Jurkat, Clone E6-1 (cell line): ENCODE results near the gene S100A14.
A peak's percentile ranks its signal among the peaks of the same experiment; 100 is the strongest.
"Not testable (repeated sequence)": the region's sequence is repeated elsewhere in the genome, so short reads cannot be mapped to it uniquely, and the experiment has no call there.

Source experiments
- DNase-seq: peaks from one replicate; pipeline ENCODE4 v3.0.0-alpha.2; 2011; ENCODE audit warnings: low read depth, low spot score
- H3K4me3 ChIP-seq: 2 replicates; pipeline ENCODE4 v1.5.1; 2011; ENCODE audit warnings: mild to moderate bottlenecking, low read length, control low read depth, moderate library complexity

The S100A14 gene

DNA sequence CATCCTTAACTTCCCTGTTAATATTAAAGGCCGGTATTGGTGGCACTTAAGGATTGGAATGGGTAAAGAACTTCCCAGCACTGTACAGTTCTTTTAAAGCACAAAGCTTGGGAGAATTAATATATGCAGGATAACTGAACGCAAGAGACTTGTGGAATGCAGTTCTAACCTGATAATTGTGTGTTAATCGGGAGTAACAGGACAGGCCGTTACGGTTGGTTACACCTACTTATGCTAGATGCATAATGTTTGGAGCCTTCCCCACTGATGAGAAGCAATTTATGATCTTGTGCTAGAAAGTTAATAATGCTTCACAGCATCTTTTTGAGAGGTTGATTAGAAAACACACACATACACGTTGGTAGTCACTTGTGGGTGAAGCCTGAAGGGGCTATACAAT is 24.7 kb upstream of the S100A14 start:
- H3K4me3 ChIP-seq = no peak overlapping the region
- no peak for DNase-seq

DNA sequence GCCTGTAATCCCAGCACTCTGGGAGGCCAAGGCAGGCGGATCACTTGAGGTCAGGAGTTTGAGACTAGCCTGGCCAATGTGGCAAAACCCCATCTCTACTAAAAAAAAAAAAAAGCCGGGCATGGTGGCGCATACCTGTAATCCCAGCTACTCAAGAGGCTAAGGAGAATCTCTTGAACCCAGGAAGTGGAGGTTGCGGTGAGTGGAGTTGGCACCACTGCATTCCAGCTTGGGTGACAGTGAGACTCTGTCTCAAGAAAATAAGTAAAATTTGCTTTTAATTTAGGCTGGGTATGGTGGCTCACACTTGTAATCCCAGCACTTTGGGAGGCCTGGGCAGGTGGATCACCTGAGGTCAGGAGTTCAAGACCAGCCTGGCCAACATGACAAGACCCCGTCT is 24.1 kb upstream of the S100A14 start:
- DNase-seq, H3K4me3 ChIP-seq: not testable (repeated sequence)

DNA sequence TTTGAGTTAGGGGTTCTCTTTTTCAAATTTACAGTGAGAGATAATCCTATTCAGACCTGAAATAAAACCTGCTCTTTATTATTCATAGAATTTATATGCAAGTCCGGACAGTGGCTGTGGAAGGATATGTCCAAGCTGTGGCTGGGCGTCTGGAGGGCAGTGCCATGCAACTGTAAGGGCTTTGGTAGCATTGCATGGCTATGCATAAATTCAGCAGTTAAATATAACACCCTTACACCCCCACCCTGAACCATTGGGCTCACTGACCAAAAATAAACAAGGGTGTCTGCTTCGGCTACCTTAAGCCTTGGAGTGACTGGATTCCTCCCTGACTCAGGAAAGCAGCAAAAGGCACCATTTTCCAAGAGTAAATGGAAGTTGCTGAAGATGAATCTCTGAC is 23.2 kb upstream of the S100A14 start:
- no peak for DNase-seq

DNA sequence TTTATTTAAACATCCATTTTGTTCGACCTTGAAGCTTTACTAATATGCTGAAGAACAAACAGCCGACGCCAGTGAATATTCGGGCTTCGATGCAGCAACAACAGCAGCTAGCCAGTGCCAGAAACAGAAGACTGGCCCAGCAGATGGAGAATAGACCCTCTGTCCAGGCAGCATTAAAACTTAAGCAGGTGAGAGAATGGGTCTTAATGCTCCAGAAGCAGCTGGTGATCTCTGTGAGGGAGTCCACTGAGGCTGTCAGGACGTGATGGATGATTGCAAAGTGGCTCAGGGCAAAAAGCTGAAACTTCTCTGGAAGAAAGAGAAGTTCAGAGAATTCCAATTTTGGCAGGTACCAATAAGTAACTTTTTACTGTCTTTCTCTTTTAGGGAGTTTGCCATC is 22.1 kb upstream of the S100A14 start:
- no peak for DNase-seq
- no peak overlapping the region for H3K4me3 ChIP-seq

More for the DNA sequence above, 23.2 kb upstream of the S100A14 start:
- H3K4me3 ChIP-seq = no peak overlapping the region

DNA sequence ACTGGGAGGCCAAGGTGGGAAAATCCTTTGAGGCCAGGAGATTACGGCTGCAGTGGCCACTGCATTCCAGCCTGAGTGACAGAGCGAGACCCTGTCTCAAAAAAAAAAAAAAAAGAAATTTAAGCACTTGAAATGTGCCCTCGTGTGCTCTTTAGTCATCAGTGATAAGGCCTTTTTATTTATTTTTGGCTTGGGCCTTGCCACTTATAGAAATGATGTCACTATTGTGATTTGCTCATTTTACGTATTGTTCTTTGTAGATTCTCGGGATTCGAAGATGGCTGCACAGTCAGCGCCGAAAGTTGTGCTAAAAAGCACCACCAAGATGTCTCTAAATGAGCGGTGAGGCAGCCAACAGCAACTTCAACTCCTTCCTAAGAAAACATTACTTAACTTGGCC is 20.2 kb upstream of the S100A14 start:
- no peak for DNase-seq
- H3K4me3 ChIP-seq = no peak overlapping the region

DNA sequence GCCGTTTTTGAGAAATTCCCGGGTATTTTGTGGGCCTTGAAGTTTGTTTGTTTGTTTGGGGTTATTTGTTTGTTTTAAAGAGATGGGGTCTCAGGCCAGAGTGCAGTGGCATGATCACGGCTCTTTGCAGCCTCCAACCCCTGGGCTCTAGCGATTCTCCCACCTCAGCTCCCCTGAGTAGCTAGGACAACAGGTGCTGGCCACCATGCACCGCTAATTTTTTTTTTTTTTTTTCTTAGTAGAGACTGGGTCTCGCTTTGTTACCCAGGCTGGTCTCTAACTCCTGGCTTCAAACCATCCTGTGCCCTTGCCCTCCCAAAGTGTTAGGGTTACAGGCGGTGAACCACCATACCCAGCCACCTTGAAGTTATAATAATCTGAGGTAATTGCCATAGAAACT is 19.7 kb upstream of the S100A14 start:
- H3K4me3 ChIP-seq = no peak overlapping the region

DNA sequence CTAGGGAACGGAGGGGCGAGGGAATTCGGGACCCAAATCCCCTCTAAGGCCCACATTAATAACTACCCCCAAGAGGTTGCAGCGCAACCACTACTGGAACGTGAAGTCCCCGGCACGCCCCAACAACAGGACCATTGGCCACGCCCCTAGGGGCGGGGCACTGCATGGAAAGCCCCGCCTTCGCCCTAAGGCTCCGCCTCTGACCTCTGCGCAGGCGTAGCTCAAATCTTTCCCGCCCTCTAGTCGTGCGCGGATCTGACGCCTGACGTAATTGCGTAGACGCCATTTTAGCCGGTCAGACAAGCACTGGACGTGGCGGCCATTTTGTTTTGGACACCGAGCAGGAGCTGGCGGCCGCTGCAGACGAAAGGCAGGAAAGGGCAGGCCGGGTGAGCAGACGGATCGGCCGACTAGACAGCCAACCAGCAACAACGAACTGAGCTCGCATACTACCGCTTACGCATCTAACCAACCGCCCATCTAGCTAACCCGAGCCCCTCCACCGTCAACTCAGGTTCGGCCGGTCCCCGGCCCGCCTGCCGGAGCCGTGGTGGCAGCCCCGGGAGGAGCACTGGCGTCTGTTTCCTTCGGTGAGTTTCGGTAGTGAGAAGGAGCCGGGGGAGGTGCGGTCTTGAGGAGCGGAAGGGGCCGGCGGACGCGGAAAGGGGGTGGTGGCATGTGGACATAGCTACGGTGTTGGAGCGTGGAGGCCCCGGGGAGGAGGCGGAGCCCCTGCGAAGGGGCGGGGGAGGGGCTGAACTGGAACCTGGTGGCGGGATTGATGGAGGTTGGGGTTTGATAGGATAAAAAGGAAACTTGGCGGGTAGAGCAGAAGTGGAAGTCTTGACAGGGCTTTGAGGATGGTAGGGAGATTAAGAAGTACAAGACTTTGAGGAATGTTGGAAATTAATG is 17.9 kb upstream of the S100A14 start, which contains the start of gene CHTOP:
Gene CHTOP, plus strand, starts transcription at position 313 of the 912 bp plus-strand sequence. CDS start 2,523 bp downstream, outside the sequence.
- H3K4me3 ChIP-seq = peak within 1 kb of the TSS; percentile 97
- DNase-seq = peak; percentile 98

More for the DNA sequence above, 19.7 kb upstream of the S100A14 start:
- DNase-seq = no peak

DNA sequence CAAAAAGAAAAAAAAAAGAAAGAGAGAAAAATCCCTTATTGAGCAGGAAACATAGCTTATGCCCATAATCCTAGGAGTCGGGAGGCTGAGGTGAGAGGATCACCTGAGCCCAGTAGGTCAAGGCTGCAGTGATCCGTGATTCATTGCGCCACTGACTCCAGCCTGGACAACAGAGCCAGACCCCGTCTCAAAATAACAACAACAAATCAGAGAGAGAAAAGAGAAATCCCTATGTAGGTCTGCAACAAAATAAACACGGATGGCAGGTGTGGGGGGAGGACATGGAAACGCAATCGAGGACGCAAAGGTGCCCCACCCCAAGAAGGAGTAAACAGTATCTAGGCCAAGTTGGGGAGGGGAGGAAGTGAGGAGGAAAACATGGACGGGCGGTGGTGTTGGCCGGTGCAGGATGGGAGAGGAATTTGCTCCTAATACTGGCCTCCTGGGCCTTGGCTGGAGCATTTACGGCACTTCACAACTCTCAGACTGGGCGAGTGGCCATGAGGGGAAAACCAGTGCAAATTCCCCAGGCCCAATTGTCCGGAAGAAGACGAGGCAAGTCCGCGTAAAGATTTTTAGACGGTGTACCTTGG is 17.1 kb upstream of the S100A14 start:
- peak overlapping the region; percentile 10 for H3K4me3 ChIP-seq
- no peak for DNase-seq

DNA sequence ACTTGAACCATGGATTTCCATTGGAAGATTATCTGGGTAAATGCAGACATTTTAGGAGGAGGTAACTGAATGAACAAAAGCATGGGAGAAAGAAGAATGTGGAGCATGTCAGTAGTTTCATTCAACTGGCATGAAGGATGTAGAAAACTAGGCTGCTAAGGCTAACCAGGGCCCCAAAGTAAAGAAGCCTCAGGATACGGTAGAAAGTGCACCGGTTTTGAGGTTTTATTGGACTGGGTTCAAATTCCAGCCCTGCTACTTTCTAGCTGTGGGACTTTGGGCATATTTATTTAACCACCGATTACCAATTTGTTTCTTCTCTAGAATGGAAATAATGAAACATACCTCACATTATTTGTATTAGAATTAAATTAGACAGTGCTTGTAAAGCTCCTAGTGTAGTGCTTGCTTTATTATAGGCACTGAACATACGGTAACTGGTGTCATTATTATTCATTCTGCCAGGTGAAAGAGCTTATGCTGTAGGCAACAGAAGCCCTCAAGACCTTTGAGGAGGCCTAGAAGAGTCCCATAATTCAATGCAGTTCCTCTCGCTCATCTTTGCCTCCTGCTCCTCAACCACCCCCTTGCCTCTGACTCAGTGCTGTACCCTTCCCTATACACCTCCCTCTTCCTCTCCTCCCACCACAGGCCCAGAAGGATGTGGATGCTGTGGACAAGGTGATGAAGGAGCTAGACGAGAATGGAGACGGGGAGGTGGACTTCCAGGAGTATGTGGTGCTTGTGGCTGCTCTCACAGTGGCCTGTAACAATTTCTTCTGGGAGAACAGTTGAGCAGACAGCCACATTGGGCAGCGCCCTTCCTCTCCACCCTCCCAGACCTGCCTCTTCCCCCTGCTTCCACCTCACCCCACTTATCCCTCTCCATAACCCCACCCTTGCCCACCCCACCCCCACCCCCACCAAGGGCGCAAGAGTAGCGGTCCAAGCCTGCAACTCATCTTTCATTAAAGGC is 15.2 kb upstream of the S100A14 start:
- no peak for DNase-seq
- H3K4me3 ChIP-seq = no peak overlapping the region

DNA sequence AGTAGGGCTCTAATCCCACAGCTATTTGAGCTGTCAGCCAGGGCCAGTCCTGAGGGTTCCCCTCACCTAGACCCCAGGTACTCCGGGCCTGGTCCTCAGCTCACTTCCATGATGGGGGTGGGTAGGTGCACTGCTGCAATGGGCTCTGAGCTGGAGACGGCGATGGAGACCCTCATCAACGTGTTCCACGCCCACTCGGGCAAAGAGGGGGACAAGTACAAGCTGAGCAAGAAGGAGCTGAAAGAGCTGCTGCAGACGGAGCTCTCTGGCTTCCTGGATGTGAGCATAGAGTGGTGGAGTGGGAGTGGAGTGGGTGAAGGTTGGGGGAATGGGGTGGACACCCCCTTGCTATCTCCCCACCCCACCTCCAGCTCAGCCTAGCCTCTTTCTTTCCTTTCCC is 14.3 kb upstream of the S100A14 start:
- no peak overlapping the region for H3K4me3 ChIP-seq

DNA sequence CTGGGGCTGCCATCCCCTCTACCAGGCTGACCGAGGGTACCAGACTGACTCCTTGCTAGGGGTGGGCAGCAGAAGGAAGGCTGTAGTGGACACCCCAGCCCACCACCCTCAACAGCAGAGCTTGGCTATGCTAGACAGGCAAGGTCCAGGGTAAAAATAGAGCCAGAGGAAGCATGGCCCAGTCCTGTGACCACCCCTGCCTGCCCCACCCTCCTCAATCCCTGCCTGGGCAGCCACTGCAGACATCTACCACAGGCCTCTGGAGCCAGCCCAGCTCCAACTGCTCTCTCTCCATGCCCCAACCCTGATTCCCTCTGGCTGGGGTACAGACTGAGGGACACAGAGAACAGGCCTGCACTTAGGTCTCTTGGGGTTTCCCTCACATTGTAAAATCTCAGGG is 13.8 kb upstream of the S100A14 start:
- DNase-seq = no peak
- H3K4me3 ChIP-seq = no peak overlapping the region

More for the DNA sequence above, 14.3 kb upstream of the S100A14 start:
- DNase-seq = no peak

DNA sequence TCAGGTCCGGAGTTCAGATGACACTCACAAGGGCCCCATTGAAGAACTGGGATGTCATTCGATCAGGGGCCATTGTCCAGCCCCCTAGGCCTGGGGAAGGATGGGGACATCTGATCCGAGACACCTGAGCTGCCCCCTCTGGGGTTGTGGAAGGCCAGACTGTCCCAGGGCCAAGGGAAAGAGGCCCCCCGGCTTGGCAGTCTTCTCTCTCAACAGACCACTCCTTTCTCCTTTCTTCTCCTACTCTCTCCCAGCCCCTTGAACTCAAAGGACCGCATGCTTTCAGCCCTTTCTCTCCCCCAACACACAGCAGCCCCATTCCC is 13.2 kb upstream of the S100A14 start:
- H3K4me3 ChIP-seq = no peak overlapping the region
- no peak for DNase-seq

DNA sequence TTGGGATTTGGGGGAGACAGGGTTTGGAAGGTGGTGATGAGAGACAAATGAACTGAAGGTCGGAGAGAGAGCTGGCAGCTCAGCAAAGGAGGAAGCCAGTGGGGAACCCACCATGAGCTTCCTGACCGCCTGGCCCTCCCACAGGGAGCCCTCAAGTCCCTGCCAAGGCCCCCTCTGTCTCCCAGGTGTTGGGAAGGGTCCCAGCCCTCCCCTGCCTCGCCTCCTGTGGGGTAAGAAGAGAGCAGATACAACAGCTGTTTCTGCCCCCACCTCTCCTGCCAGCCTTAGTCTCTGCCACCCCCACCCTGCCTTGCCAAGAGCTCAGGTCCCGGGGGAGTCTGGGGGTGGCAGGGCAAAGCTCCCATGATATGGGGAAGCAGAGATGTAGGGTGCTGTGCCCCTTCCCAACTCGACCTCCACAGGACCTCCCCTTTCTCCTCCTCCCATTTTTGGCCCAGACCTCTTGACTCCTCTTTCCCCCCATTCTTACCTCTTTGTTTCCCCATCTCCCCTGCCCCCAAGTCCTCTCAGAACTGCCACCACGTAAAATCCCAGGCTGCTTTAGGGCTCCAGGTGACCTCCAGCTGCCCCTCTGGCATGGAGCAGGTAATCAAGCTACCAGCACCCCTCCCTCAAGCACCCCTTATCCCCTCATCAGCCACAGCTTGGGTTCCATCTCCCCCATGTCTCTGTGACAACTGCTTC is 12.7 kb upstream of the S100A14 start:
- H3K4me3 ChIP-seq = no peak overlapping the region
- DNase-seq = no peak

DNA sequence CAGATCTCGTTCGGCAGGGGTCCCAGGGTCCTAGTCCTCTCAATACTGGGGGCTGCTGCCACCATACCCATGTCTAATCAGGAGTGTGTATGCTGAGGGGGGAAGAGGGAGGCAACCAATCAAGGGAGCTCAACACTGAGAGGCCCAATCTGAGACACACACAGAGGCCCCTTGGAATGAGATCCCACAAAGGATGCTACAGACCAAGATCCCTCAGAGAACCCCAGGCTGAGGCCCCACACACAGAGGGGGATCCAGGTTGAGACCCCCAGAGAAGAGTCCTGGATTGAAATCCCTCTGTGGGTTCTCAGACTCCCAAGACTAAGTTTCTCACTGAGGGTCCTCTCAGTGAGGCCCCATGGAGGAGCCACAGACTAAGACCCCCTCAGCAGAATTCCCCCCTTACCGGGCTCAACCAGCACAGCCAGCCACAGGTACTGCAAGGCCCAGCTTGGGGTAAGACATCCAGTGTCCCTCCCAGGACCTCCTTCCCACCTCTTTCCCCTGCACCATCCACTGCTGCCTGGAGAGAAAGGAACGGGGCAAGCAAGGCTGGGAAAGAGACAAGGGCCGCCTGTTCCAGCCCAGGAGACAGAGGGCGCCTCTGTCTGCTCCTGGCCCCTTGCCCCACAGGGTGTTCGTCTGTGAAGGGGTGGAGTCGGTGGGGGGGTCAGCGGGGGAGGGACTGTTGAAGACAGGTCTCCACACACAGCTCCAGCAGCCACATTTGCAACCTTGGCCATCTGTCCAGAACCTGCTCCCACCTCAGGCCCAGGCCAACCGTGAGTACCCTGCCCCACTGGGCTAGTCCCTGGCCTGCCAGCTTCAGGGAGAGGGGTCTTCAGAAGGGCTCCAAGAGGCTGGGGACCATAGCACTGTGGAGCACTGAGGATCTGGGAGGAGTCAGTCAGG is 11.8 kb upstream of the S100A14 start, which contains the start of gene S100A1:
Gene S100A1, plus strand, starts transcription at position 720 of the 912 bp plus-strand sequence. CDS start 2,088 bp downstream, outside the sequence.
- H3K4me3 ChIP-seq = no peak within 1 kb of the TSS
- no peak for DNase-seq

DNA sequence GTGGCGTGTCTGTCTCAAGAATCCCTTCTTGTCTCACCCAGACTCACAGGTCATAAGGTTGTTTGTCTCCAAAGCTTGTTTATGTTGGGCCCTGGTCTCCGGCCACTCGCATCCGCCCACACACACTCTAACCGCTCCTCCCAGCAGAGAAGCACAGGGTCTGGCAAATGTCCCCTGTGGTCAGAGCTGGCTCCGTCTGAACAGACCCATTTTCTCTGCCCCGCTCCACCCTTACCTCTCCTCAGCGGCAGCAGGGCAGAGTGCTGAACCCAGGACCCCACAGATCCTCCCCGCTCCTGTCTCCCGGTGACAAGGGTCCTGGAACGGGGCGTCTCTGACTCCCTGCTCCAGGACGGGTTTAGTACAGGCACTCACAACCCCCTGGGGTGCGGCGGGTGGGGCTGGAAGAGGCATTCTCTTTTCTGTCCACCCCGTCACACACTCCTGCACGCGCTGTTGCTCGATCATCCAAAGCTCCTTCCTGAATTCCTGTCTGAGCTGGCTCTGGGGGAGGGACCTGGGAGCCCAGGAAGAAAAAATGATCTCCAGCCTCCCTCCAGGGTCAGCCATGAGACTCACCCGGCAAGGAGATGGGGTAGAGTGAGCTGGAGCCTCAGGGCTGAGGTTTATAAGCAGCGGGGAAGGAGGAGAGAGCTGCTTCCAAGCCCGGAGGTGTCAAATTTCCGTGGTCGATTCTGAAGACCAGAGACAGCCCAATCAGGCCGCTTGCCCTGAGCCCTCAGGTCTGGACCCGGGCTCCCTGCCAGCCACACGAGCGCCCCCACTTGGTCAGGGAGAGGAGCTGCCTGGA is 11.0 kb upstream of the S100A14 start, which contains the start of gene S100A13:
Gene S100A13, minus strand, starts transcription at position 602 of the 811 bp plus-strand sequence. CDS start 1,033 bp downstream, outside the sequence.
- DNase-seq = no peak
- H3K4me3 ChIP-seq = no peak within 1 kb of the TSS

DNA sequence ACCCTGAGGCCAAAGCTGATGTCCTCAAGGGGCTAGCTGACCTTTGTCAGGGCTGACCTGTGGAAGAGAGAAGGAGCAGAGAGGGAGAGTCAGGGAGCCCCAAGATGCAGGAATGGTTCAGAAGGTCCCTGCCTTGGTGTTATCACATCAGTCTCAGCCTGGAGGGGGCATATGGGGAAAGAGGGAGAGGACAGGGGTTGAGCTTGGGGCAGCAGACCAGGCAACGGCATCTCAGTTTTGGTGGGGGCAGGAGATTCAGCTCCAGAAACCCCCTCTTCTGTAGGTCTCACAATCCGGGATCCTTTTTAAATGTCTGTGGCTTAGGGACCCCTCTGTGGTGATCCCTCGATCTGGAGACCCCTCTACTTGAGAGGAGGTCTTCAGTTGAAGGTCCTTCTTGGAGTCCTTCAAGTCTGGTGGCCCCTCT is 10.4 kb upstream of the S100A14 start:
- H3K4me3 ChIP-seq = no peak overlapping the region

More for the DNA sequence above, 10.4 kb upstream of the S100A14 start:
- DNase-seq = no peak
